HEK293 (cell line): ENCODE data around the gene DNASE1L3.

Experiments
- PRDM1 ChIP-seq: fragments of 450-650 bp; formaldehyde crosslinking; IDR thresholded peaks from 2 replicates; pipeline ENCODE4; 2016; ENCODE audit warnings: missing biosample characterization, missing genetic modification characterization
- ZBTB7A ChIP-seq: fragments of 450-650 bp; formaldehyde crosslinking; IDR thresholded peaks from 2 replicates; pipeline ENCODE4 v1.5.1; 2016; ENCODE audit warnings: low read depth, missing biosample characterization, missing genetic modification characterization
- ZNF214 ChIP-seq: fragments of 450-650 bp; formaldehyde crosslinking; IDR thresholded peaks from 2 replicates; pipeline ENCODE4 v1.5.1; 2017; ENCODE audit warnings: missing biosample characterization, mild to moderate bottlenecking, missing genetic modification characterization, borderline replicate concordance
- ZNF24 ChIP-seq: fragments of 450-650 bp; formaldehyde crosslinking; IDR thresholded peaks from 2 replicates; pipeline ENCODE4 v1.5.1; 2016; ENCODE audit warnings: missing biosample characterization, missing genetic modification characterization
- TF ChIP-seq, protein P1 (sequence below): fragments of 450-650 bp; formaldehyde crosslinking; IDR thresholded peaks from 2 replicates; pipeline ENCODE4 v1.5.1; 2017; ENCODE audit warnings: missing biosample characterization, missing genetic modification characterization

- TF ChIP-seq ZNF24 (tag by site-specific recombination) (no peak), PRDM1 (tag by site-specific recombination) (no peak), ZBTB7A (no peak), ZNF214 (tag by site-specific recombination) (no peak)
- TF ChIP-seq, protein P1, sequence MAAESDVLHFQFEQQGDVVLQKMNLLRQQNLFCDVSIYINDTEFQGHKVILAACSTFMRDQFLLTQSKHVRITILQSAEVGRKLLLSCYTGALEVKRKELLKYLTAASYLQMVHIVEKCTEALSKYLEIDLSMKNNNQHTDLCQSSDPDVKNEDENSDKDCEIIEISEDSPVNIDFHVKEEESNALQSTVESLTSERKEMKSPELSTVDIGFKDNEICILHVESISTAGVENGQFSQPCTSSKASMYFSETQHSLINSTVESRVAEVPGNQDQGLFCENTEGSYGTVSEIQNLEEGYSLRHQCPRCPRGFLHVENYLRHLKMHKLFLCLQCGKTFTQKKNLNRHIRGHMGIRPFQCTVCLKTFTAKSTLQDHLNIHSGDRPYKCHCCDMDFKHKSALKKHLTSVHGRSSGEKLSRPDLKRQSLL (tag by site-specific recombination), result no peak
Measured at GRCh38 chr3:58171126-58171525, 39.6 kb downstream of the DNASE1L3 start.
